Stimulated activated CD4-positive, alpha-beta T cell treated with anti-CD3 and anti-CD28 coated beads, Interleukin-12 subunit alpha, Interleukin-12 subunit beta, amount 100 ng/mL, for 4 hours (primary cell): ENCODE results near the gene PDHX.

Experiments used
- DNase-seq: peaks from one replicate; pipeline ENCODE4 v3.0.0-alpha.2; 2020

The PDHX gene

DNA sequence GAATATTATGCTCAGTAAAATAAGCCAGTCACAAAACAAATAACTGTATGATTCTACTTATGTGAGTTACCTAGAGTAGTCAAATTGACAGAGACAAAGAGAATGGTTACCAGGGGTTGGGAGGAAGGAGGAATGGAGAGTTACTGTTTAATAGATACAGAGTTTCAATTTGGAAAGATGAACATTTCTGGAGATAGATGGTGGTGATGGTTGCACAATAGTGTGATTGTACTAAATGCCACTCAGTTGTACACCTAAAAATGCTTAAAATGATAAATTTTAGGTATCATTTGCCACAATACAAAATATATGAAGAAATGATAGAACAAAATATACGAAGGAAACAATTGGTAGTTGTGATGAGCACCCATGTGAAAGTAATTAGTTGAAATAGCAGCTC, 43.4 kb downstream of the PDHX start:
- DNase-seq, result no peak

- DNase-seq, result no peak
Observed at GRCh38 chr11:34960277-34960676, 43.9 kb downstream of the PDHX start.

DNA sequence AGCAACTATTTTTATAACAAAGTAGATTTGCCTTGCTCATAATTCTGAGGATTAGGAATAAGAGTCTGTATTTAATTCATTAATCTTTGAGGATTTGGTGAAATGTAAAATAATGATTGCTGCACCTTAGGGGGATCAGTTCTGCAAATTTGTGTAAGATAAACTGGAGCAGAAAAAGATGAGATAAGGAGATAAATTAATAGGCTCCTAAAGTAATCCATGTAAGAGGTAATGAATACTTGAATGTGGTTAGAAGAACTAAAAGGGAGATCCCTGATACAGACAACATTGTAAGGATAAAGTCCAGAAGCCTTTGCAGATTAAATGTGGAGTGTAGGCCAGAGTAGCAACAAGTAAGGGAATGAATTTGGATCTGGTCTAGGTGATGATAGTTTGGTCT, 45.6 kb downstream of the PDHX start:
- no peak for DNase-seq

DNA sequence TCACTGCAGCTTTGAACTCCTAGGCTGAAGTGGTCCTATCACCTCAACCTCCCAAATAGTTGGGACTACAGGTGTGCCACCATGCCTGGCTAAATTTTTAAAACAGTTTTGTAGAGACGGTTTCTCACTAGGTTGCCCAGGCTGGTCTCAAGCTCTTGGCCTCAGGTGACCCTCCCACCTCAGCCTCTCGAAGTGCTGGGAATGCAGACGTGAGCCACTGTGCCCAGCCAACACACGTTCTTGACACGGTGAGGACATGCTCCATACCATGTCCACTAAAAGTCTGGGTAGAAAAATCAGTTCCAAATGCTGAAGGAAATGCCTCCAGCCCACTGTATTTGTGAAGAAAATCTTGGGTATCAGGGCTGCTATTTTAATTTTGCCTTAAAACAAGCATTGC, 46.9 kb downstream of the PDHX start:
- no peak for DNase-seq

DNA sequence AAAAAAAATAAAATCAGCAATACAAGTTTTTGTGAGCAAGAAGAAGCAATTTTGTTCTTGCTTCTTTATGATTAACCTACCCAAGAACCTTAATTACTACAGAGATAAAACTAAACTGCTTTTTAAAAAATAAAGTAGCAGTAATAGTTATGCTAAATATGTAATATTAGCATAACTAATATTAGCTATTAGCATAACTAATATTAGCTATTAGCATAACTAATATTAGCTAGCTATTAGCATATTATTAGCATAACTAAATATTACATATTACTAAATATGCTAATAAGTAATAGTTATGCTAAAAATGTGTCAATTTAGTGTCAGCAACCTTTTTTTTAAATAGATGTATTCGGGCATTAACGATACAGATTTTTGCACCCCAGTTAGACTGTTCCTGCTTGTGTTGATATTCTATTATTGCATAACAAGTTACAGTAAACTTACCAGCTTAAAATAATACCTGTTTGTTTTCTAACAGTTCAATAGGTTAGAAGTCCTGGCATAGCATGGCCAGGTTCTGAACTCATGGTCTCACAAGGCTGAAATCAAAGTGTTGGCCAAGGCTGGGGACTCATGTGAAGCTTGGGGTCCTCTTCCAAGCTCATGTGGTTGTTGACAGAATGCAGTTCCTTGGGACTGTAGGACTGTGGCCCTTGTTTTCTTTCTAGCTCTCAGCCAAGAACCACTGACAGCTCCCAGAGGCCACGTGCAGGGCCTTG, 48.4 kb downstream of the PDHX start:
- DNase-seq, result no peak

DNA sequence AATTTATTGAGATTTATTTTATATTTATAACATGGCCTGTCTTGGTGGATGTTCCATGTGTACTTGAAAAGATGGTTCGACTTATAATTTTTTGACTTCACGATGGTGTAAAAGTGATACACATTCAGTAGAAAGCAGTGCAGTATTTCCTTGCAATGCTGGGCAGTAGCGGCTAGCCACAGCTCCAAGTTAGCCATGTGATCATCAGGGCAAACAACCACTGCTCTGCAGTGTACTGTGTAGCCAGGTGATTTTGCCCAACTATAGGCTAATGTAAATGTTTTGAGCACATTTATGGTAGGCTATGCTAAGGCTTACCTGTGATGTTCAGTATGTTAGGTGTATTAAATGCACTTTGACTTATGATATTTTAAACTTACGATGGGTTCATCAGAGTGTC, 52.4 kb downstream of the PDHX start:
- DNase-seq, result no peak

DNA sequence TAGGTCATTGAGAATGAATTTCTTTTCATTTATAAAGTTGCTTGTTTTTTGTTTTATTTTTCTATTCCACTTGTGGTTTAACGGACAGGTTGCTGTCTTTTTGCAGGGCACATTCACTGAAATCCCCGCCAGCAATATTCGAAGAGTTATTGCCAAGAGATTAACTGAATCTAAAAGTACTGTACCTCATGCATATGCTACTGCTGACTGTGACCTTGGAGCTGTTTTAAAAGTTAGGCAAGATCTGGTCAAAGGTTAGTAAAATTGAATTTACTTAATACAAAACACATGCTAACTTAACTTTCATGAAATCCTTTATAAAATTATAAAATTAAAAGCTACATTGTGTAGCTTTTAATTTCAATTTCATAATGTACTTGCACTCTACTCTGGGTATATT, 53.6 kb downstream of the PDHX start:
- DNase-seq, result no peak

GRCh38 chr11:34970480-34970879, 54.1 kb downstream of the PDHX start:
- no peak for DNase-seq

- no peak for DNase-seq
Observed at GRCh38 chr11:34971928-34972327, 55.5 kb downstream of the PDHX start.

DNA sequence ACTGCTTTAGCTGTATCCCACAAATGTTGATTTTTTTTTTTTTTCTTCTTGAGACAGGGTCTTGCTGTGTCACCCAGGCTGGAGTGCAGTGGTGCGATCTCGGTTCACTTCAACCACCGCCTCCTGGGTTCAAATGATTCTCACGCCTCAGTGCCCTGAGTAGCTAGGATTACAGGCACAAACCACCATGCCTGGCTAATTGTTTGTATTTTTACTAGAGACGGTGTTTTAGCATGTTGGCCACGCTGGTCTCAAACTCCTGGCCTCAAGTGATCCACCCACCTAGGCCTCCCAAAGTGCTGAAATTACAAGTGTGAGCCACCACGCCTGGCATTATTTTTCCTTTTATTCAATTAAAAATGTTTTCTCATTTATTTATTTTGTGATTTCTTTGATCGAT, 55.9 kb downstream of the PDHX start:
- no peak for DNase-seq

DNA sequence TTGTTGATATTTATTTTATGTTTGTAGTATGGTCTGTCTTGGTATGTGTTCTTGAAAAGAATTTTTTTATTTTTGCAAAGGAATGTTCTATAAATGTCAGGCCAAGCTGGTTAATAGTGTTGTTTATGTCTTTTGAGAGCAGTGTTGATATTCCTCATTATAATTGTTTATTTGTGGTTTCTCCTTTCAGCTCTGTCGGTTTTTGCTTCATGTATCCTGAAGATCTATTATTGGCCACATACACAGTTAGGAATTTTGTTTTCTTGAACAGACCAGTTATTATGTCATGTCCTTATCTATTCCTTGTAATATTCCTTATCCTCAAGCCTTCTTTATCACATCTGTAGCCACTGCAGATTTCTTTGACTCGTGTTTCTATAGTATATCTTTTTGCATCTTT, 56.5 kb downstream of the PDHX start:
- DNase-seq, result no peak

- DNase-seq, result no peak
Observed at GRCh38 chr11:34975482-34975881, 59.1 kb downstream of the PDHX start.

DNA sequence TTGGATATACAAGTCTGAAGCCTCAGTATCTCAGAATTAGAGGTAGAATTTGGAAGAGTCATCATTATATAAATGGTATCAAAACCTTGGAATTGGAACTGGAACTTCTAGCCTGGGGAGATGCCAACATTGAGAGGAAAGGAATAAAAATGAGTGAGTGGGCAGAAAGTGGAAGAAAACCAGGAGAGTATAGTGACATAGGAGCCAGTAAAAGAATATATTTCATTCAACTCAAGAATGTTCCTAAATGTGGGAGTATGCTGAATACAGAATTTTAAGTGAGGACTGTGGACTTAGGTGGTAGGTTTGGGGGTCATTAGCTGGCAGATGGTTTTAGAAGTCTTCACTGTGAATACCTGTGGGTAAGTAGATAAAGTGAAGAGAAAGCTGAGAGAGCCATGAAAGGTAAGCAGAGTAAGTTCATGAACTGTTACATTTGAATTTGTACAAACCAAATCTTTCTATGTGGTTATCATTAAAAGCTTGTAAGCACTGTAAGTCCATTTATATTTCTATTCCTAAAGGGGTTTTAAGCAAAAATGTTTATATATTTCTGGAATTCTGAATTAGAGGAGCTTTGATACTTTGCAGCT, 60.2 kb downstream of the PDHX start:
- no peak for DNase-seq

GRCh38 chr11:34977089-34977912, 60.9 kb downstream of the PDHX start:
- no peak for DNase-seq

DNA sequence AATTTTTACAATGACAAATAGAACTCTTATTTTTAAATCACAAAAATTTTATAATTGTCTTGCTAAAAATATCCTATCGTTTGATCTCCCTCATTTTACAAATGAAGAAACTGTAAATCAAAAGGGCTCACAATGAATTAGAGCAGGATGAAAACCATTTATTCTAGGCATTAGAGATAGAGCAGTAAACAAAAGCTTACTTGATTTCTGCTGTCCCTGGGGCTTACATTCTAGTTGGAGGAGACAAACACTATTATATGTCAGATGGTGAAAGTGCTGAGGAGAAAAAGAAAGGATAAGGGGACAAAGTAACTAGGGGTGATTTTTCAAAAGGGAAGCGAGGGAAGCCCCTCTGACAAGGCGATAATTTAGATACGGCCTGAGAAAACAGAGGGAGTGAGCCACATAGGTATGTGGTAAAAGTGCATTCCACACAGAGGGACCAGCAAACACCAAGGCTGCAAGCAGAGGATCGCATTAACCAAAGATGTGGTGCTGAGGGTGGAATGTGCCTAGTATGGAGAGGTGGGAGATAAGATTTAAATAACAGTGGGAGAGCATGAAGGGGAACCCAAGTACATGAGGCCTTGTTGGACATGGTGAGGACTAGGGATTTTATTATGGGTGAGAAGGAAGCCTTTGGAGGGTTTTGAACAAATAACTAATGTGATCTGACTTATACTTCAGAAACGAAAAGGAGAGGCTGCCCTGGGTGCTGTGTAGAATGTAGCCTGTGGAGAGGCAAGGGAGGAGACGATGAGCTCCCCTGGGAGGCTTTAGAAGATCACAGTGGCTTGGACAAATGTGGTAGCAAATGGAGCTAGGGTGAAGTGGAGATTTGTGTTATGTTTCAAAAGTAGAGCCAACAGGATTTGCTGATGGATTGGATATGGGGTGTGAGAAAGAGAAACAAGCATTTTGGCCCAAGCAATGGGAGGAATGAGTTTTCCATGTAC, 62.1 kb downstream of the PDHX start:
- no peak for DNase-seq

- DNase-seq, result no peak
Observed at GRCh38 chr11:34984514-34984913, 68.1 kb downstream of the PDHX start.

GRCh38 chr11:34986883-34987520, 70.6 kb downstream of the PDHX start:
- DNase-seq, result no peak

DNA sequence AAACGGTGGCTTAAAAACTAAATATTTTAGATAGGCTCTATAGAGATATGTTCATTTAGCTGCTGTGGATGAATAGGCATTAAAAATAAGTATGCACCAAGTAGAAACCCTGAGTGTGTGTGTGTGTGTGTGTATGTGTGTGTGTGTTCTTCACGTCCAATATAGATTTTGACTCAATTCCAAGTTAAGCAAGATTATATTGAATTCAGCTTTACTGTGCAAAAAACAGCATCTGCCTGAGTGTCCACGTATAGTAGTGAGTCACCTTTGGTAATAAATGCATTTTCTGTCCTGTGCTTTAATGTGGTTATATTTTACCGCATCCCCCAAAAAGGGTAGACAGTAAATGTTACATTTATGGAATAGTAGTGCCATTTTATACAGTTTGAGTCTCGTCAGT, 71.2 kb downstream of the PDHX start:
- no peak for DNase-seq

DNA sequence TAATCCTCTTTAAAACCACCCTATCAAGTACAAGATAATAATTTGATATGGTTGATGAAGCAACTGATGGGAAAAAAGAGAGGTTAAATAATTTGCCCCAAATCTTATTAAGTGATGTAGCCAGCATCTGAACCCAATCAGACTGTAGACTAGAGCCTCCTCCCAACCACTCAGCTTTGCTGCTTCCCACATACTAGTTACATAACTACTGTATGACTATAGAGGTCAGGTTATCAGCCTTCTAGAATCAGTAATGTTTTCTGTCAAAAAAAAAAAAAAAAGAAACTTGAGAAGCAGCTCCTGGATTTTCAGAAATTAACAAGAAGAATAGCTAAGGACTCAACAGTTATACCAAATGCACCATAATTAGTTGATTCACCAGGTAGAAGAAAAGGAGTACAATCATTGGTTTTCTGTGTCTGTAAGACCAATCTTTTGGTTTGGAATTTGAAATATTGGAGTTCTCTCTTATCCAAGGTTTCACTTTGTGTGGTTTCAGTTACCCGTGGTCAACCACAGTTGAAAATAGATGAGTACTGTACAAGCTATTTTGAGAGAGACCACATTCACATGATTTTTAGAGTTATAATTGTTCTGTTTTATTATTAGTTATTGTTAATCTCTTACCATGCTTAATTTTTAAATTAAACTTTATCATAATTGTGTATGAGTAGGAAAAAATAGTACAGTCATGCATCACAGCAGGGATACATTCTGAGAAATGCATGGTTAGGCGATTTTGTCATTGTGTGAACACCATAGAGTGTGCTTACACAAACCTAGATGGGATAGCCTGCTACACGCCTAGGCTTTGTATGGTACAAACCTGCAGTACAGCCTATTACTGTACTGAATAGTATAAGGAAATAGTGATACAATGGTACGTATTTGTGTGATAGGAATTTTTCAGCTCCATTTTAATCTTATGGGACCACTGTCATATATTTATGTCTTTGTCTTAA, 72.2 kb downstream of the PDHX start:
- DNase-seq, result no peak

DNA sequence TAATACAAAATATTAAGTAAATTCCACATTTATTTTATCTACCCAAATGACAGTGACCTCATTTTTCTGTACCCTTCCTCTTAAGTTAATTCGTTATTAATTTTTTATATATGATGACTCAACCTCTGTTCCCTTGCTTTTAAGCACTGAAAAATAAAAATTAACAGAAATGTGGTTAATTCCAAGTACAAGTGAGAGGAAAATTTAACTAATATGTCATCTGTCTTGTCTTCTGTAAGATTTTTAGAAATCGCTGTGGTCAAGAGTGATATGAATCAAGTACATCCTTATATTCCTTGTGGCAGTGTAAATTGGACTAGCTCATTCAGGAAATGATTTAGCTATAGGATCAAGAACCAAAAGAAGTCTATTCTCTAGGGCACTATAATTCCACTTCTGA, 74.5 kb downstream of the PDHX start:
- DNase-seq, result no peak

- DNase-seq, result no peak
Observed at GRCh38 chr11:34994854-34995253, 78.4 kb downstream of the PDHX start.
